Breast epithelium (tissue), 4 donors: ENCODE results near the gene ANKDD1A. TPM values are rescaled to one million over a fixed set of nuclear protein-coding genes. Genes with fewer than 3 reads are reported as not detected.

ENCODE experiments used
- DNase-seq, 2 donors: peaks; one replicate each; pipeline ENCODE4 v3.0.0-alpha.2; 2019; ENCODE audit warnings: low spot score in 2 of 2
- H3K27ac ChIP-seq, 2 donors: fragments of 200-600 bp; sonication (generic) in 1 of 2; one replicate each; pipeline ENCODE4 v1.5.1; 2016 to 2019; ENCODE audit warnings: mild to moderate bottlenecking in 1 of 2
- H3K27me3 ChIP-seq, 2 donors: fragments of 200-600 bp; sonication (generic) in 1 of 2; one replicate each; pipeline versions ENCODE4 v1.5.1 to v1.6.0; 2017 to 2019; ENCODE audit warnings: control low read depth in 1 of 2, mild to moderate bottlenecking in 1 of 2
- H3K36me3 ChIP-seq: fragments of 200-600 bp; one replicate; pipeline ENCODE4 v1.5.1; 2019
- H3K4me1 ChIP-seq, 2 donors: fragments of 200-600 bp; sonication (generic); one replicate each; pipeline ENCODE4 v1.5.1; 2016 to 2019; ENCODE audit warnings: control low read depth in 1 of 2
- H3K4me3 ChIP-seq, 3 donors: fragments of 200-600 bp; sonication (generic); 1 replicate in 2 of 3; 2 replicates in 1 of 3; pipeline ENCODE4 v1.5.1; 2016 to 2019; ENCODE audit warnings: mild to moderate bottlenecking in 3 of 3, moderate library complexity in 2 of 3
- H3K9me3 ChIP-seq, 2 donors: fragments of 200-600 bp; sonication (generic) in 1 of 2; one replicate each; pipeline ENCODE4 v1.5.1; 2016 to 2019; ENCODE audit warnings: control low read depth in 1 of 2
- POLR2A ChIP-seq: fragments of 450-650 bp; IDR thresholded peaks from one replicate; pipeline ENCODE4 v1.6.1; 2016; ENCODE audit warnings: antibody characterized with exemption, mild to moderate bottlenecking, moderate library complexity
- POLR2AphosphoS5 ChIP-seq, 3 donors: sonication (generic); formaldehyde crosslinking; IDR thresholded peaks; one replicate each; pipeline ENCODE4 v1.6.1; 2017; ENCODE audit warnings: antibody characterized with exemption in 3 of 3
- intact Hi-C: fragments of 100-400 bp; cut with DNase I; formaldehyde crosslinking; loops from one replicate; pipeline ENCODE4 v1.15.1; 2023; ENCODE audit warnings: low total_unique reads
- total RNA-seq, 3 donors: library from RNA; depleted of rRNA; stranded (reverse); fragments of >200 nt; gene quantifications; one replicate each; pipeline ENCODE4 v1.1.0, GENCODE V29; 2016
- TF ChIP-seq, protein P1 (sequence below), 3 donors: fragments of 450-650 bp; IDR thresholded peaks; one replicate each; pipeline ENCODE4 v1.5.1; 2016 to 2017; ENCODE audit warnings: antibody characterized with exemption in 3 of 3, mild to moderate bottlenecking in 3 of 3, moderate library complexity in 3 of 3

The ANKDD1A gene
- total RNA-seq, 3 donors from 2014 or later, result 3.2 to 7.8 (median 7.2) TPM

DNA sequence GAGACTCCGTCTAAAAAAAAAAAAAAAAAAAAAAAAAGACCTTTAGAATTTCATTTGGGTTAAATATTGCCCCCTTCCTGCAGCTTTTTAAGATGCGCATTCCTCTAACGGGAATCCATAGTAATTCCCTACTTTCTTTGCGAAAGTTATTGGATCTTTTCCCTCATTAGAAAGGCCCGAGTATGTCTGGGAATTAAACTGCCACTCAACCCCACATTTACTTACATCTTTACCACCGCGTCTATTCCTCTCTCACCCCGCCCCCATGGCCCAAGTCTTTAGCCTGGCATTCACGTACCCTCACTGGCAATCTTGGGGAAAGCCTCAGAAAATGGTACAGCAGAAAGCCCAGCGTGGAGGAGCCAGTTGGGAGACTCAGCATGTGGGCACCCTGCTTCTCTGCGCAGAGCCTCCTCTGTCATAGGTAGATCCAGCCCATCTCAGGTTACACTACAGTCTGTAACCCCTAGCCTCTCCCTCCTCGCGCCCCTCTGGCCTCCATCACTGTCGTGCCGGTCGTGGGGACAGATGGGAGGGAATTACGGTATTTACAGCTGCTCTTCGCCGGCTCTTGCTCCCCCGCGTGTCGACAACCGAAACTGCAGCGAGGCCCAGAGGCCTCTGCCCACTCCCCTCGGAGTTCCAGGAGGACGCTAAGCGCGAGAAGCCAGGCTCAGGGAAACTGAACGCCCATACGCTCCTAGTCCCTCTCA, 6.4 kb upstream of the ANKDD1A start:
- peak in 1 of 2 donors; percentile 58 for DNase-seq
- no peak overlapping the region for H3K27ac ChIP-seq
- TF ChIP-seq, protein P1, sequence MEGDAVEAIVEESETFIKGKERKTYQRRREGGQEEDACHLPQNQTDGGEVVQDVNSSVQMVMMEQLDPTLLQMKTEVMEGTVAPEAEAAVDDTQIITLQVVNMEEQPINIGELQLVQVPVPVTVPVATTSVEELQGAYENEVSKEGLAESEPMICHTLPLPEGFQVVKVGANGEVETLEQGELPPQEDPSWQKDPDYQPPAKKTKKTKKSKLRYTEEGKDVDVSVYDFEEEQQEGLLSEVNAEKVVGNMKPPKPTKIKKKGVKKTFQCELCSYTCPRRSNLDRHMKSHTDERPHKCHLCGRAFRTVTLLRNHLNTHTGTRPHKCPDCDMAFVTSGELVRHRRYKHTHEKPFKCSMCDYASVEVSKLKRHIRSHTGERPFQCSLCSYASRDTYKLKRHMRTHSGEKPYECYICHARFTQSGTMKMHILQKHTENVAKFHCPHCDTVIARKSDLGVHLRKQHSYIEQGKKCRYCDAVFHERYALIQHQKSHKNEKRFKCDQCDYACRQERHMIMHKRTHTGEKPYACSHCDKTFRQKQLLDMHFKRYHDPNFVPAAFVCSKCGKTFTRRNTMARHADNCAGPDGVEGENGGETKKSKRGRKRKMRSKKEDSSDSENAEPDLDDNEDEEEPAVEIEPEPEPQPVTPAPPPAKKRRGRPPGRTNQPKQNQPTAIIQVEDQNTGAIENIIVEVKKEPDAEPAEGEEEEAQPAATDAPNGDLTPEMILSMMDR (IDR thresholded peaks at IDR 0.05), result peak; percentile 35 to 66 (median 49)
- TF ChIP-seq POLR2AphosphoS5 (IDR thresholded peaks at IDR 0.05) (no peak), POLR2A (no peak)
- no peaks in the 10 kb centered on the region for H3K36me3 ChIP-seq
- H3K4me1 ChIP-seq, result no peaks in the 10 kb centered on the region
- H3K4me3 ChIP-seq, result peak overlapping the region; percentile 31 to 58 (median 41)
- no peaks in the 10 kb centered on the region for H3K27me3 ChIP-seq
- intact Hi-C loops, result no loop called here
- H3K9me3 ChIP-seq, result peaks cover 11 to 13% of the 10 kb centered on the region in 2 donors

DNA sequence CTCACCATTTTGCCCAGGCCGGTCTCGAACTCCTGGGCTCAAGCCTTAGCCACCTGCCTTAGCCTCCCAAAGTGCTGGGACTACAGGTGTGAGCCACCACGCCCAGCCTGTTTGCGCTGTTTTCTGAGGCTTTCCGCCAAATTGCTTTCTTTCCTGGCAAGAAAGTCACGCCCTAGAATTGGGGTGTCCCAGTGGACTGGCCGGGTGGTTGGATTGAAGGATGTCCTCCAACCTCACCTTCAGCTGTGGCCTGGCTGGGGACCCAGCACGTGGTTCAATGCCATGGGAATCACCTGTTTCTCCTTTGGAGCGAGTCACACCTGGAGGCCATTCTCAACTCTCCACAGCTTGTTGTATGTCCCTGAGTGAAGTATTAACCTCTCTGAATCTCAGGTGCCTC, 5.8 kb upstream of the ANKDD1A start:
- H3K27ac ChIP-seq, result no peak overlapping the region
- DNase-seq, result no peak

DNA sequence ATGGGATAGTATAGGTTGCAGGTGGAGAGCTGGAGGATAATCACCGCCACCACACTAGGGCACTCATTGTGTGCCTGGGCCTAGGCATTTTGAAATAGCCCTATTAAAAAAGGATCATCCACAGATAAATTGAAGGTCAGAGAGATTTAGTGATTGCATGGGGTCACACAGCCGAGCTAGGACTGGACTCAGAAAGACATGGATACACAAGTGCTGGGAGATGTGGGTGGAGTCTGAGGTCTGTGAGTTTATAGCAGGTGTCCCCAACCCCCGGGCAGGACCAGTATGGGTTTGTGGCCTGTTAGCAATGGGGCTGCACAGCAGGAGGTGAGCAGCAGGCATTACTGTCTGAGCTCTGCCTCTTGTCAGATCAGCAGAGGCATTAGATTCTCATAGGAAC, 5.3 kb upstream of the ANKDD1A start:
- Histone ChIP-seq H3K9me3 (peaks cover 3 to 6% of the 10 kb centered on the region in 2 donors), H3K4me3 (no peak overlapping the region), H3K27ac (no peak overlapping the region), H3K27me3 (no peaks in the 10 kb centered on the region), H3K36me3 (no peaks in the 10 kb centered on the region), H3K4me1 (no peaks in the 10 kb centered on the region)
- TF ChIP-seq POLR2A (no peak), POLR2AphosphoS5 (IDR thresholded peaks at IDR 0.05) (no peak)
- TF ChIP-seq, protein P1 (IDR thresholded peaks at IDR 0.05), result no peak
- no peak for DNase-seq
- intact Hi-C loops, result no loop called here

More for the DNA sequence above, 5.8 kb upstream of the ANKDD1A start:
- TF ChIP-seq POLR2A (no peak), POLR2AphosphoS5 (IDR thresholded peaks at IDR 0.05) (no peak)
- TF ChIP-seq, protein P1 (IDR thresholded peaks at IDR 0.05), result no peak
- no peaks in the 10 kb centered on the region for H3K36me3 ChIP-seq
- H3K9me3 ChIP-seq, result peaks cover 8 to 11% of the 10 kb centered on the region in 2 donors
- H3K4me1 ChIP-seq, result no peaks in the 10 kb centered on the region
- no peak overlapping the region for H3K4me3 ChIP-seq
- H3K27me3 ChIP-seq, result no peaks in the 10 kb centered on the region
- intact Hi-C loops, result no loop called here

DNA sequence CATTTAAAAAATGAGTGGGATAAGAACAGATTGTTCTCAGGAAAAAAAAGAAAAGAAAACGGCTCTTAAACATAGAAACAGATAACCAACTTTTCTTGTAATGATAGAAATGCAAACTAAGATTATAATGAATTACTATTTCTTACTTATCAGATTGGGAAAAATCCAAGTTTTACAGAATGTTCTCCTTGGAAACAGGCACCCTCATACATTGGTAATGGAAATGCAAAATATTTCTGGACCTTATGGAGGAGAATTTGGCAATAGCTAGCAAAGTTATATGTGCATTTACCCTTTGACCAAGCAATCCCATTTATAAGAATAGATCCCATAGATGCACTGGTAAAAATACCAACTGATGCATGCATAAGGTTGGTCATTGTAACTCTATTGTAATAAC, 3.7 kb upstream of the ANKDD1A start:
- intact Hi-C loops, result no loop called here
- H3K27me3 ChIP-seq, result no peaks in the 10 kb centered on the region
- H3K9me3 ChIP-seq, result no peaks in the 10 kb centered on the region
- no peak for DNase-seq
- no peak overlapping the region for H3K4me3 ChIP-seq
- H3K36me3 ChIP-seq, result no peaks in the 10 kb centered on the region
- TF ChIP-seq POLR2A (no peak), POLR2AphosphoS5 (IDR thresholded peaks at IDR 0.05) (no peak)
- TF ChIP-seq, protein P1 (IDR thresholded peaks at IDR 0.05), result no peak
- H3K27ac ChIP-seq, result no peak overlapping the region
- no peaks in the 10 kb centered on the region for H3K4me1 ChIP-seq

DNA sequence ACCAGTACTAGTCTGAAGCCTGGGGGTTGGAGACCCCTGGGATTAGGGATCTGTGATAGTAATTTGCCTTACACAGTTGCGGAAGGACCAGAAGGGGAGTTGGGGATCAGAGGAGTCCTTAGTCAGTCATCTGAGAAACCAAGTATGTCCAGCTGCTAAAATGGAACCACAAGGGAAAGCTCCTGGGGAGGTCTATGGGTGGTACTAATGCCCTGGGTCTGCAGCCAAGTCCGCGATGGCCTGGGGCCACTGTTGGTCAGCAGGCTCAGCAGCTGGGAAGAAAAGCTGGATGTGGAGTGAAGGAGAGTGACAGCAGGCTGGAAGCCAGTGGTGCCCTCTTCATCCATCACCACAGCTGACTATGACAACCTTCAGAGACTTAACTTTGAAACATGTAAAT, 2.2 kb upstream of the ANKDD1A start:
- DNase-seq, result no peak
- H3K4me1 ChIP-seq, result no peaks in the 10 kb centered on the region
- no peaks in the 10 kb centered on the region for H3K36me3 ChIP-seq
- H3K27ac ChIP-seq, result no peak overlapping the region
- no peak overlapping the region for H3K4me3 ChIP-seq
- intact Hi-C loops, result no loop called here
- no peak for TF ChIP-seq POLR2A
- TF ChIP-seq POLR2AphosphoS5 (IDR thresholded peaks at IDR 0.05), result no peak
- TF ChIP-seq, protein P1 (IDR thresholded peaks at IDR 0.05), result no peak
- H3K27me3 ChIP-seq, result no peaks in the 10 kb centered on the region
- no peaks in the 10 kb centered on the region for H3K9me3 ChIP-seq
